Kidney glomerular epithelial cell (primary cell): ENCODE measurements around the gene ZDHHC17.

Source experiments
- DNase-seq: peaks from one replicate; lab custom pipeline; 2025; lab: John Stamatoyannopoulos, UW

The ZDHHC17 gene

DNA sequence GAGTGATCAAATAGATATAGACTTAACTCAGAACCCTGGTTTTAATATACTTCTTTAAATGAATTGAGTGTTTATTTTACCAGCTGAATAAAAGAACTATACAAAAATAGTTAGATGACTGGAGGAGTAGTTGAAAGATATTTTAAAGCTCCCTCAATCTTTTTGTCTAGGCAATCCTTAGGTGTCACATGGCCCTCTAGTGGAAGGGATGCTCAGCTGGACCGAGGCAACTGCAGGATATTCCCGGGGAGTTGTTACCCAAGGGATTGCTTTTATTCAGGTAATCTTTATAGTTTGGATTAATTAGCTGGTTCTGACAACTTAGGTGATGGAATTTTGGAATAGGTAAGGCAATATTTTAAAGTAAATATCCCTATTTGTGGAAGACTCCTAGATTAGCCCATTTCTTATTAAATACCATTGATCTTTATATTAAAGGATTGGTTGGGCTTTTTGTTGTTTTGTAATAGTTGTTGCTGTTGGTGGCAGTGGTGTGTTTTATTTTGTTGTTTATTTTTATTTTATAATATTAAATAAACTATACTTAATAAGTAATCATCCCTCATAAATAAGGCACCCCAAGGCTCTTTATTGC, 57.1 kb downstream of the ZDHHC17 start:
- DNase-seq, result no peak

DNA sequence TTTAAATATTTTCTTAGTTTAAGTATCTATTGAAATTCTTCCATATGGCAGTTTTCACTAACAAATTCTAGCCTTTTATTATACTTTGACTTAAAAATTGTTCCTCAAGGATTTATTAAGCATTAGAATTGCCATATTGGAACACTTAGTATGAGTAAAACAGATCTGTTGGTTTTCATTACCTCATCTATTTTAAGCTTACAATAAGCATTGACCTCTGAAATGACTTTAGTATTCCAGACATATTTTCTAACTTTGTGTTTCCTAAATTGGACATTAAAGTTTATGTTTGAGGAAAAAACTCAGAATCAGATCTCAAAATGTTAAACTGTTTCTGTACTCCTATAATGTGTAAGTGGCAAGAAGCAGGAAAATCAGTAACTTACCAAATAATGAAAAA, 66.5 kb downstream of the ZDHHC17 start:
- no peak for DNase-seq

DNA sequence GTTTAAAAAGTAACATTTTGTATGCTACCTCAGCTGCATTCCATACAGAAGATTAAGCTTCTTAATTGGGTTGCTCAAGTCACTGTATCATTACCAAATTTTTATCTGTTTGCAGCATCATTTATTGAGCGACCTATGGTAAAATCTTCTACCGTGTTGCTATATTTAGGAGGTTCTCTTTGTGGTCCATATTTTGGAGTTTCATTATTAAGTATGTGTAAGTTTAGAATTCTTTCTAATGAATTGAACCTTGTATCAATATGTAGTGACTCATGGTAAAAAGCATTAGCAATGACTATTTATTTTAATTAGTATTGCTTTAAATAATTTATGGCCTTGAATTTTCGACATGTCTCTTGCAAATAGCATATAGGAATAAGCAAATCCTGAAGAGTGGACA, 72.7 kb downstream of the ZDHHC17 start:
- no peak for DNase-seq

DNA sequence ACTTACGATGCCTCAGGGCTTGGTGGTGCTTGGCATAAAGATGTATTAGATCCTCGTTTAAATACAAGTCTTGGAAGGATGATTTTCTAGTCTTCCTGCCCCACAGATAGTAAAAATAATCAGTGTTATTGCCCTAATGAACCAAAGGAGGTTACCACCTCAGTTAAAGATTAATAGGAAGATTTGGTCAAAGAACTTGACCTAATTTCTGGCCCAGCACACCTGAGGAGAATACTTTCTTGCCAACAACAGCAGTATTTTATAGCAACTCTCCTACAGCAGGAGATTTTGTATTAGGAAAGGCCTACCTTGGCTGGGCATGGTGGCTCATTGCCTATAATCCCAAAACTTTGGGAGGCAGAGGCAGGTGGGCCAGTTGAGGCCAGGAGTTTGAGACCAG, 83.3 kb downstream of the ZDHHC17 start:
- DNase-seq, result no peak

DNA sequence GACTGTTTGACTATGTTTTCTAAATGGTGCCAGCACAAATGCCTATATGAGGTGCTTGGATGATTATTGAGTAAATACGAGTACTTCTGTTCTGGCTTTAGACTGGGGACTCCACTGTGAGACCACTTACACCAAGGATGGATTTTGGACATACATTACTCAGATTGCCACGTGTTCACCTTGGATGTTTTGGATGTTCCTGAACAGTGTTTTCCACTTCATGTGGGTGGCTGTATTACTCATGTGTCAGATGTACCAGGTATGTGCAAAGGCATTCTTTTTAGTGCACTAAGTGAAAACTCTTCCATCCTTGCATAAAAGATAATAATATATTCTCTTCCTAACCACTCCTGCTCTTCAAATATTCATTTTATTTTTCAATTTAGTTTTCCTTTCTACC, 84.2 kb downstream of the ZDHHC17 start:
- no peak for DNase-seq

DNA sequence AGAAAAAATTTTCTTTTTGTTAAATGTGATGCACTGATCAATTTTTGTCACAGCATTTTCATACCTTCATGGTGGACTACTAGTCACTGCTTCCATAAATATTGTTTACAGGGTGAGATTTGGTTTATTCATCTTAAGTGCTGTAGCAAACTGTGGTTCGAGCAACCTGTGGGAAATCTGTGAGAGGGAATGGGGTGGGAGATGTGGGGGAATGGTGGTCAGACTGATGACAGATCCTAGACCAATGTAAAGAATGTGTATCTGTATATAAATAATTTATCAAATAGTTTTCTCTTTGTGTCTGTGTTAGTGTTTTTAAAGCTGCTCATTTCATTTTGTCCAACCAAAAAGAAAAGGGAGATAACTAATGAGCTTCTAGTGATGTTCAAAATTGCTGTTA, 88.2 kb downstream of the ZDHHC17 start:
- DNase-seq, result no peak

DNA sequence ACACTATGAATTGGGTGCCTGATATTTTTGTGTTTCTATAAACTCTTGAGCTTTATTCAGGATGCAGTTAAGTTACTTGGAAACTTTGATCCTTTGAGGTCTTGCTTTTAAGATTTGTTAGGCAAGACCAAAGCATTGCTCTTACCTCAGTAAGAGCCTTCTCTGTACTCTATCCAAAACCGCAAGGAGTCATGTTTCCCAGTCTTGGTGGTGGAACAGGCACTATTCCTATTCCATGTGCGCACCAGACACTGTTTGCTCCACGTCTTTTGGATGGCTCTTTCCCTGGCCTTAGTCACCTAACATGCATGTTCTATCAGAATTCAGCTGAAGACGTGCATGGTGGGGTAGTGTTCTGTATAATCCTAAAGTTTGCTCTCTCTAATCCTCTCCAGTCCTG, 91.4 kb downstream of the ZDHHC17 start:
- no peak for DNase-seq

DNA sequence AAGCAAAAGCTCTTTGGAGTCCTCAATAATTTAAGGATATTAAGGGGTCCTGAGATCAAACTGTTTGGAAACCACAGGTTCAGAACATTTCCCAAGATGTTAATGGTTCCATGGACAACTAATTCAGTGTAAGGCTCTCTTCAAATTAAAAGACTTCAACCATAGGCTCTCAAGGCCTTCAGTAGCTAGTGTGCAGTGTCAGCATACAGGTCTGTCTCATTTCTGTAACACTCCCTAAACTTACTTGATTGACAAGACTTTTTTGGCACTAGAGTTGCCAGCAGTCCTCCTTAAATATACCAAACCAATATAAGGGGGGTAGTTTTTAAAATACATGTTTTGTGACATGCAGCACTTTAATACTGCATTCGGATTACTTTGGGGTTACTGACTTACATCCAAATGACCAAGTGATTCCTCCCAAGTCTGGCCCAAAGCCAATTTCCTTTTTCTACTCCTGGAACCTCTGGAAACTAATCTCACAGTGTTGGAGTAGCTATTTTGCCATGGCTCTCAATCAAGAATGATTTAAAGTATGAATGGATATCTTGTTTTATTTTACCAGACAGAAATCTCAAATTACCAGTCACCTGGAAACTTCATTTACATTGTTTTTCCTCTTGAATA, 92.2 kb downstream of the ZDHHC17 start:
- no peak for DNase-seq

DNA sequence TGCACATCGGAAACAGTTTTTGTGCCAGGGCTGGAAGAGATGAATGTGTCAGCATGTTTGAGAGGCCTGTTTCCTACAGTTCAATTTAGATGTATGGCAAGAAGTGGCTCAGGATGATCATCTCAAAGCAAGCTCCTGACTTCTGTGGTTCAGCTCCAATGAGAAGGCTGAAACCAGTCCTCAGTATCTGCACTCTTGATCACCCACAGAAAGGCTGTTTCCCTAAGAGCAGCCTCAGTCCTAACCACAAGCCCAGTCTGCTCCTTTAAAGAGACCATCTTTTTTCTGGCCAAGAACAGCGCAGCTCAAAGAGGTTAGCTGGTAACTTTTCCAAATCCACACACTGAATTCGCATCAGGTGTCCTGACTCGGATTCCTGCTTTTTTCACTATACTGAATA, 95.7 kb downstream of the ZDHHC17 start:
- no peak for DNase-seq

DNA sequence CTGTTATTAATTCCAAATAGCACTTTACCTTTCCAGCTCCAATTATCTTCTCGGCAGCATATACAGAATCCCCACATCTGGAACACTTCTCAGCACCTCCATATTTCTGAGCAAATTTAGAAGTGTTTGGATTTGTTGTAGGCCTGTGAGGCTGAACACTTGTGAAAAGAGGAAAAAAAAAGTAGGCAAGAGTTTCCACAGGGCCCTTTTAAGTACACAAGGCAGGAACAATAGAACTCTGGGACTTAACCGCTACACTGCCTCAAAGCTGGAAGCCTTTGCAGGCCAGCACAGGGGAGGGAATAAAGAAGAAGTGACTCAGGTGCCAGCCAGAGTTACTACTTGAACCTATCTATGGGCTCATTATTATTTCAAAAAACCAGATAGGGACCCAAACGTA, 96.3 kb downstream of the ZDHHC17 start:
- DNase-seq, result no peak

DNA sequence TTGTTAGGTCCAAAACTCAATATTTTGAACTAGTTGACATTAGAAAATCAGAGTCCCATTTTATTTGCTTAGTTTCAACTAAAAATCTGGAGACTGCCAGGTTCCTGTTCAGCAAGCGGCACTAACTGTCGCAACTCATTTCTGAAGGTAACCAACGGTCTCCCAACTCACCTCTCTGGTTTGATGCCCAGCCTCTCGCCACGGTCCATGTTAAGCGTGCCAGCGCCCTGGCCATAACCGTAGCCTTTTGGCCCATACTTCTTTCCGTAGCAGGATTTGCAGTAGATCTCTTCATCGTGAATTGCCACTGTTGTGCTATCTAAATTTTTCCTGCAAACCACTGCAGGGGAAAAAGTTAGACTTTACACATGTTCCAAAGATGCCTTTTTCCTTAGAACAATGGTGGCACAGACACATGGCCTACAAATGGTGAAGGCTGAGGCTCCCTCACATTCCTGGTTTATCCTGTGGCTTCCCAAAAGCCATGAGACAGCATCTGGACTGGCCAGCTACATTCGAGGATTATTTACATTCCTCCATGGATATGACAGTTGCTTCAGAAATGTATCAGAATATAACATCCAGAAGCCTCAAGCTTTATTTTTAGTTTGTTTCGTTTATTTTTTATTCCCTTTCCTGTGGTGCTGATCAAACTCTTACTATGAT, 99.2 kb downstream of the ZDHHC17 start:
- no peak for DNase-seq

DNA sequence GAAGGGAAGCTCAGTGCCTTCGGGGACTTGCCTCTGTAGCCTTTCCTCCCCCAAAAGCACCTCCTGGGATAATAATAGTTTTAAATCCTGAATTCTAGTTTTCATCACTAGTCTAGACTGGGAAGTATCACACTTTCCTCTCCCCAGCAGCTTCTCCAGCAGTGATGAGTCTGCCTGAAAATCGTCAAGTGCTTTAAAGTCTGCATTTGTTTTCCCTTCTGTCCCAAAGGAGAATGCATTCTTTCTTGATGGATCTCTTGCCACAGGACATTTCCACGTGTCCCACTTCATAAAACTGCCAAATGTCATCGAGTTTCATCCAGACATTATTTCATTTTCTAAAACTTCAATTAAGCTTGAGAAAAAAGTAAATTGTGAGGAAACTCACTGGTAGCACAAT, 99.9 kb downstream of the ZDHHC17 start:
- no peak for DNase-seq

DNA sequence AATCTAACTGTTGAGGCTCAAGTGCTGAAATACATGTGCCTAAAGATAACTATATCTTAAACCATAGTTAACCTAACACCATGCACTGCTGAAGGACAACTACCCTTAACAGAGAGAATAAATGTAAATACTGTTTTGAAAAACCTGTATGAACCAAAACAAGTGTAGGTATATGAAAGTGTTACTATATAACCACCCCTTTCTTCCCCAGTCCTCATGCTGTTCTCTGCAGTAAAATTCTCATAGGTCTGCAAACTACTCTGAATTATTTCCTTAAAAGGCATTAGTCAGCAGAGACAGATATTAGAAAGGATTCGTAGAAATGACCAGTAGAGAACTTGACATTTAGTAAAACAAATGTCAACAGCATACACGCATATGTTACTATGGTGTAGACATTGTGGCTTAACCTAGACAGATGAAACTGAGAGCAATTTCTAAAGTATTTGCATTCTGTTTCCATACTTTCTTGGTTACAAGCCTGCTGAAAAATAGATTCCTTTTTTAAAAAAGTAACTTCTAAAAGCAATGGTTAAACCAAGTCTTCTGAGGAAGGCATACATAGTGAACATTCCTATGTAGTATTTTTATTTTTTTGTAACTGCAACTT, 101.0 kb downstream of the ZDHHC17 start:
- DNase-seq, result no peak

DNA sequence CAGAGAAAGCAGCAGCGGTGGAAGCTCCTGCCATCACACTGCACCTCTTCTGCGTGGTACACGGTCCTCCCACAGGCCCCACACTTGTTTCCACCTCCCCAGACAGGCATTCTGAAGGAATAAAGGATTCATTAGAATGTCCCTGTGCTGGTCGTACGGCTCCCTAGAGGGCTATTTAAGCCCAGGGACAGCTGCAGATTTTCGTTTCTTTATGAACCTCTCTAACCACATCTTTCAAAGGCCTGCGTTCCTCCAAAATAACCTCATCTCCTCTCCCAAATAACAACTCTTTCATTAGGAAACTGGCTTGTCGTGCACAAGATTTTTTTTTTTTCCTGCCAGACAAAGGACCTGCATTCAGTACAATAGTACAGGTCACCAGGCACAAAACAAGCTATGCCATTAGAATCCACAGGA, 102.2 kb downstream of the ZDHHC17 start:
- no peak for DNase-seq

DNA sequence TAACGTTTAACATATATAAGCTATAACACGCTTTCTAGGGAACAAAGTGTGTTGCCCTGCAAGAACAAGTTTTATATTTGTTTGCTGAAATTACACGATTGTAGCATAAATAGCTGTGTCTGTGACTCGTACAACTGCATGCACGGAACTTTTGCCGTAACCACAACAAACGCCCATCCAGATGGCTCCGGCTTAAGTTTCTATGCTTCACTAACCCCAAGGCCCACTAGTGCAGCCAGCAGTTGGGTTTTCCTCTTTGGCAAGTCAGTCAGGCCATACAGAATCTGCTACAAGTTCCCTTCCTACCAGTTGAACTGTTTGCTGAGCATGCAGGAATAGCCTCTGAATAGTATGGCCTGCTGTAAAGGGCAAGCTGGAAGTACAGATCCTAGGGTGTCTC, 102.8 kb downstream of the ZDHHC17 start:
- peak; percentile 9 for DNase-seq

DNA sequence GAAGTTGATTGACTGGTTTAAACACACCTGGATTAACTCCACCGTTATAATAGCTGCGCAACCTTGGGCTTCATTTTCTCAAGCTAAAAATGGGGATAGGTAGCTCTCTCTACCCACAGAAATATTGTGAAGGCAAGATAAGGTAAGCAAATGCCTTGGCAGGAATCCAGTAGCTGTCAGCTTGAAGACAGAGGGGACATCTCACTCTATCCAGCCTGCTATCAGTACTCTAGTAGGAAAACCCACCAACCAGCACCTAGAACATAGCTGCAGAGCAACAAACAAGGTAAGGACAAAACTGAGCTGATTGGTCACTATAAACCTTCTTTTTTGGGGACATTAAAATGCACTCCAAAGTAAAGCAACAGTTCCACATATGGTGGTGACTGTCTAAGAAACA, 107.2 kb downstream of the ZDHHC17 start:
- no peak for DNase-seq

DNA sequence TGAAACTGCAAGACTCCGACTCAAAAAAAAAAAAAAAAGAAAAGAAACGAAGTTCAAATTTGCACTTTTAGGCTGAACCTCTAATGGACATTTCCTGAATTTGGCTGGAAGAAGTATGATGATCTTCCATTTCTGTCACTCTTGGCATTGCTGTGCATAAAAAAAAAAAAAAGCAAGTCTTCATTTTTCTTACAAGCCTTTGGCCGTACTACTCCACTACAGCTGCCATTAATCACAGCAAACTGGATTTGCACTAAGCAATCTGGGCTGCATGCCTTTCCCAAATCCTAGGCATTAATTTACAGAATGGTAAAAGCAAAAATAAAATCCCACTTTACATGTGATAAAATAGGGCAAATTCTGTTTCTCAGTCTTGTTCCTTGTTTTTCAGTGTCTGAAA, 107.8 kb downstream of the ZDHHC17 start:
- no peak for DNase-seq

DNA sequence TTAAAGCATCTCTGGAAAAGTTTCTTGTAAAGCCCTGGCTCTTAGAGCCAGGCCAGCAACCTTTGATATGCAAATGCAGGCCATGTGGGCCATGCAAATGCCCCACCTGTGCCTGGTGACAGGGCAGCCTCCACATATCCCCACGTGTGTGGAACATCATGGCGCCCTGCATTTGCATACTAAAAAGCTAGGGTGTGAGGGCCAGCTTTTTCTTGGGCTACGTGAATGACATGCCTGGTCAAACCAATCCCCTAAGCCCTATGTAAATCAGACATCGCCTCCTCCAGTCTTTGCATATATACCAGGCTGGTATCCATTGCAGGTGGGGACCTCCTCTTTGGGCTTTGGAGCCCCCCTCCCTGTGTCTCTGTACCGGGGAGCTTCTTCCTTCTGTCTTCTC, 108.5 kb downstream of the ZDHHC17 start:
- DNase-seq, result no peak

DNA sequence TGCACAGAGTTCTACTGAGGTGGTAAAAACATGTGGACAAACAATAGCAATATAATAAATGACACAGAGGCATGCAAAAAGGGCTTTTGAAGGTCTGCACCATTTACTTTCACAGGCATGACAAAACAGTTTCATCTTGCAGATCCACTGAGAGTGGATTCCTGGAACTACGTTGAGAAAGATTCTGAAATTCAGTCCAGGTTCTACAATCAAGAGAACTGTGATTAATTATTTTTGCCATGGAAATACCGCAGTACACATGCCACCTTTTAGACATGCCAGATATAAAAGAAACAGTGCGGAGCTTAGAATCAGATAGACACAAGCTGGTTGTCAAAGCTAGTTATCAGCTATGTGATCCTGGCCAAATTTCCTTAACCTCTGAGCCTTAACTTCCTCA, 110.1 kb downstream of the ZDHHC17 start:
- DNase-seq, result no peak

DNA sequence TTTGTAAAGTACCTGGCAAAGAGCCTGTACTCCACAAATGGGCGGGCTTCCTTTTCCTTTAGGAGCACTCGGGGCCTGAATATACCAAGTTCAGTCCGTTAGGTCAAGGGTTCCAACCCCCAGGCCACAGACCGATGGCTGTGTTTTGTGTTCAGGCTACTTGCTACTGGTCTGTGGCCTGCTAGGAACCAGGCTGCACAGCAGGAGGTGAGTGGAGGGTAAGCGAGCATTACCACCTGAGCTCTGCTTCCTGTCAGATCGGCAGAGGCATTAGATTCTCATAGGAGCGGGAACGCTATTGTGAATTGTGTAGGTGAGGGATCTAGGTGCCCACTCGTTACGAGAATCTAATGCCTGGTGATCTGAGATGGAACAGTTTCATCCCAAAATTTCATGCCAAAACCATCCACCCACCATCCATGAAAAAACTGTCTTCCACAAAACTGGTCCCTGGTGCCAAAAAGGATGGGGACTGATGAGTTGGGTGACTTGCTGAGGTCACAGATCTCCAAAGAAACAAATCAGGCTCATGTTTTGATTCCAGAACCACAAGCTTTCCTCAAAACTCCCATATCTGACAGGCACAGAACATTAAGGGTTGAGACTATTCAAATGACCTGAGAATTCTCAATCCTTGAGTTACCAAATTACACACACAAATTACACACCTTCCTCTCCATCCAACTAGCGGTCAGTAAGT, 110.7 kb downstream of the ZDHHC17 start:
- no peak for DNase-seq

DNA sequence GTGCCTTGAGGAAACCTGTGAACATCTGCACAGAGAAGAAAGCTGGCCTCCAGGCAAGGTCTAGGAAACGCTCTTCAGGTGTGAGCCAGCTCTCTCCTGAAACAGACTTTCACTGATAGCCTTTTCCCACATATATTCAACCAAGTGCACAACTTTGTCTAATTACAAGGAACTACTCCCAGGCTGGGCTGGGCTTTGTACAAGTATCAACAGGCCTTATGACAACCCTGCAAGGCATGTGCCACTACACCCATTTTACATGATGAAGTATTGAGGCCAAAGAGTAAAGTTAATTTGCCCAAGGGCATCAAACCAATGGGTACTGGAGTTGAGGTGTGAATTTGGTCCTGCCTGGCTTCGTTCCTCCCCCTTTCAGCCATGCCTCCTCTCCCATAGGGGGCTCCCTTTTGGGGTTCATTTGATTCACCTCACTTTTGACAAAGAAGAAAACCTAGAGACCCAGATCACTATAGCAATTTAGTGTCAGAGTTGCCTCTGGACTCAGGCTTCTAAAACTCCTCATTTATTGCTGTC, 112.8 kb downstream of the ZDHHC17 start:
- no peak for DNase-seq

DNA sequence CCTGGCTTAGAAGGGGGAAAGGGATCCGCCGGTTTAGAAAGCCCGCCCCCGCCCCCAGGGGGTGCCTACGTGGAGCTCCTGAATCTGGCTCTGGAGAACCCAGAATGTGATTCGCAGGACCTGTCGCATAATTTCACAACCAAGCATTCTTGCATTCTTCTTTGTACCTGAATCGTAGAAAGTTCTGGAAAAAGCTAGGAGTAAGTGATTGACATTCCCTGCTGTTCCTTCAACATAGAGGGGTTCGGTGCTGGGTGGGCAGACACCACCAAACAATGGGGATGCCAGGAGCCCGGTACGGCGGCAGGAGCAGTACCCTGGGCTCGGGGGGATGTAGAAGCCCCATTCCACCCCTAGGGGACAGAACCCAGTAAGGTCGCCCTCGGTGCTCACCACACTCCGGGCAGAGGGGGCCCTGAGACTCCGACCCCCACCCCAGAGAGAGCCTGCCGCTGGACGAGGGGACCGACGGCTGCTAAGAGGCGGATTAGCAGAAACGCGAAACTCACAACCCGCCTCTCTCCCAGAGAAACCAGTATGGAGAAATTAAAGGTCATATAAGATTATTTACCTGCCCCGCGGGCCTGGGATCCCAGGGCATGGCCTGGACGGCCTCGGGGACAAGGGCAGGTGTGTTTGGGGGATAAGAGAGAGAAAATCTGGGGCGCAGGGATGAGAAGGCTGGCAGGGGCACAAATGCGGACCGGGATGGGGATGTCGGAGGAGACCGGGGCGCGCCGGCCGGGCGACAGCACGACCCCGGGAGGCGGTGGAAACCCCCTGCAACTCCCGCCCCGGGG, 114.4 kb downstream of the ZDHHC17 start:
- peak; percentile 67 for DNase-seq
